NCI-H2029 (cell line): ENCODE data around the gene ACYP2.
"Not testable (repeated sequence)": the region's sequence is repeated elsewhere in the genome, so short reads cannot be mapped to it uniquely, and the experiment has no call there.

Experiments used
- DNase-seq: peaks from one replicate; lab custom pipeline; 2025; lab: John Stamatoyannopoulos, UW

ACYP2 gene

GRCh38 chr2:54224997-54225396 lies 109.6 kb downstream of the ACYP2 start:
- DNase-seq = no peak

- no peak for DNase-seq
Measured at GRCh38 chr2:54226260-54226659, 110.8 kb downstream of the ACYP2 start.

GRCh38 chr2:54227798-54228197 lies 112.4 kb downstream of the ACYP2 start:
- DNase-seq = no peak

GRCh38 chr2:54228945-54229344 lies 113.5 kb downstream of the ACYP2 start:
- no peak for DNase-seq

- DNase-seq = no peak
Measured at GRCh38 chr2:54233832-54234649, 118.6 kb downstream of the ACYP2 start.

- no peak for DNase-seq
Measured at GRCh38 chr2:54237428-54237827, 122.0 kb downstream of the ACYP2 start.

GRCh38 chr2:54239427-54239826 lies 124.0 kb downstream of the ACYP2 start:
- DNase-seq = no peak

- DNase-seq = no peak
Measured at GRCh38 chr2:54240515-54241469, 125.4 kb downstream of the ACYP2 start.

GRCh38 chr2:54247115-54247514 lies 131.7 kb downstream of the ACYP2 start:
- DNase-seq = no peak

- DNase-seq = no peak
Measured at GRCh38 chr2:54249629-54250028, 134.2 kb downstream of the ACYP2 start.

GRCh38 chr2:54254180-54254579 lies 138.8 kb downstream of the ACYP2 start:
- DNase-seq = no peak

- DNase-seq = no peak
Measured at GRCh38 chr2:54255230-54256090, 140.0 kb downstream of the ACYP2 start.

GRCh38 chr2:54256091-54256694 lies 140.8 kb downstream of the ACYP2 start, which contains the start of gene TSPYL6:
Gene TSPYL6, minus strand, starts transcription at chr2:54256229. Its CDS starts 78 bp downstream, at chr2:54256151.
- no peak for DNase-seq

- no peak for DNase-seq
Measured at GRCh38 chr2:54258166-54258565, 142.8 kb downstream of the ACYP2 start.

GRCh38 chr2:54259413-54260240 lies 144.2 kb downstream of the ACYP2 start:
- DNase-seq = no peak

GRCh38 chr2:54260241-54260595 lies 144.8 kb downstream of the ACYP2 start:
- DNase-seq = no peak

- no peak for DNase-seq
Measured at GRCh38 chr2:54261537-54261936, 146.1 kb downstream of the ACYP2 start.

- no peak for DNase-seq
Measured at GRCh38 chr2:54262015-54262765, 146.8 kb downstream of the ACYP2 start.

GRCh38 chr2:54265081-54265480 lies 149.7 kb downstream of the ACYP2 start:
- DNase-seq = not testable (repeated sequence)

- DNase-seq = peak; percentile 40
Measured at GRCh38 chr2:54267577-54267976, 152.2 kb downstream of the ACYP2 start.
